Measurements from ENCODE around the gene L3MBTL2. TPM values are rescaled to one million over a fixed set of nuclear protein-coding genes. Genes with fewer than 3 reads are reported as not detected.

The L3MBTL2 gene
- total RNA-seq, result 26.3 TPM

DNA sequence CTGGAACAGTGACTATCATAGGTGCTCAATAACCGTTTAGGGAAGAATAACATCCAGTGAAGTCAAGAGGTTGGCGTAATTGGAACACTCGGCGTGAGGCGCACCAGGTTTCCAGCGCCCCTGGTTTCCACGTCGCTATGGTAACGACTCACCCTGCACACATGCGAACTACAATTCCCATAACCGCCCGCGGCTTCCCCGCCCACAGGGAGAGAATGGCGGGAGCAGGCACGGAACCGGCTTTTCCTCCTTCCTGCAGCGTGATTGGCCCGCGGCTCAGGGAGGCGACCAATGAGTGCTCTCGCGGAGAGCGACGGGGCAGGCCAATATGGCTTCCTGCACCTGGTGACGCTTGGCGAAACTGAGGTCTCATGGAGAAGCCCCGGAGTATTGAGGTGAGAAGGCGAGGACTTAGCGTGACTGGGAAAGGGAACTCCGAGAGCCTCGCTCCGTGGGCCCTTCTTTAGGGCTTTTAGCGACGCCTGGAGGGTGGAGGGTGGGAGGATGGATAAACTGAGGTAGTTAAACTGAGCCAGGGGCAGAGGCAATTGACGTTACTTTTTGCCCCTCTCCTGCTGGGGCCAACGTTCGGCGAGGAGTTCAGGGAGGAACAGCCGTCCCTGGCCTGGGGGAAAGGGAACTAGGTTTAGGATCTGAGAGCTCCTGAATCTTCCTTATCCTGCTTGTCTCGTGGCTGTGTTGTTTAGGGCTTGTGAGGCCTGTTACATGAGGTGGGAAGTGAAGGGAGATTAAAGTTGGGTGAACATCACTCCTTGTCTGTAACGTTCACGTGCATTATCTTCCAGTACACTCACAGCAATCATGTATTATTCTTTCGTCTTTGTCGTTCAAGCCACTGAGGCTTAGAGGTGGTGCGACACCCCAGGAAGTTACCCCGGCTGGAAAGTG, at the start of gene L3MBTL2:
TSS of gene L3MBTL2 (plus strand) at position 321 of the 909 bp plus-strand sequence. CDS start at position 372, 51 bp downstream.

DNA sequence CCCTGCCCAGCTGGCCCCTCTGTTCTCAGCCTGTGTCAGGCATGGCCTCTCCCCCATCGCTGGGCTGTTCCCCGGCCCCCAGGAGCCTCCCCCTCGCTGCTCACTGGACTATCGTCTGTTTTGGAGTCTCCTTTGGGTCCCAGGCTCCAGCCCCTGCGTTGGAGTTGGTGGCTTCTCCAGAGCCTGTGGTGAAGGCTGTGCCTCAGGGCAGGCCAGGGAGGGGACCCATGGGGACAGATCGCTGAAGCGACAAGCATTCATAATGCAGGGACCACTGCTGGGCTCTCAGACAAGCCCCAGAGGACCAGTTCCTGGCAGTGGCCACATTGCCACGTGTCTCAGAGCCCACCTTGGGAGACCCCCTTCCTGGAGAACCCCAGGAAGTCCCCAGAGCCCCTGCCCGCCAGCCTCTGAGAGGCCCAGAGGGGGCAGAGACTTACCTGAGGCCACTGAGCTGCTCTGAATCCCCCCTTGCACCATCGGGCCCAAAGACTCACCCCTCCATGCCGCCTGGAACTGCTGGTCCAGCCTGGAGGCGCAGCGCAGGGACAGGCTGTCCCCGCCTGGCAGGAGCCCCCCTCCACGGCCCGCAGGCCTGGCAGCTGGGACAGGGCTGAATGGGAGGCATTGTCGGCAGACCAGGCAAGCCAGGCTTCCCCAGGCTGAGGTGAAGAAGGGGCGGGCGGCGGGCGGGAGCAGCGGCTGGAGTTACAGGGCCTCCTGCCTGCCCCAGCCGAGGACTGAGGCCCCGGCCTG, 35.4 kb downstream of the L3MBTL2 start, which contains the start of gene CHADL:
TSS of gene CHADL (minus strand) at position 555 of the 756 bp plus-strand sequence. CDS start at position 505, 50 bp downstream.

Small RNA genes within 50 kb of the gene (small RNA-seq; reads per million reads assigned to genes)
- gene MIR6889 (ENCODE audit: low replicate concordance), result not detected
- gene RNU6-375P (ENCODE audit: low replicate concordance), result not detected

Other genes starting within 250 kb of the L3MBTL2 start
- 164 TPM for gene EP300, start 112.7 kb upstream of the L3MBTL2 start, total RNA-seq
- gene CHADL, start 35.6 kb downstream of the L3MBTL2 start, total RNA-seq, result 3.4 TPM
- gene RANGAP1, start 80.9 kb downstream of the L3MBTL2 start, total RNA-seq, result 41.9 TPM
- 61.7 TPM for gene ZC3H7B, start 96.2 kb downstream of the L3MBTL2 start, total RNA-seq
- gene TEF, start 176.6 kb downstream of the L3MBTL2 start, total RNA-seq, result 7.8 TPM
- 19.1 TPM for gene TOB2, start 241.5 kb downstream of the L3MBTL2 start, total RNA-seq

All from parietal lobe (tissue), 2 donors.